HepG2 (cell line): Measurements from ENCODE around the gene CYP2A6. TPM values are rescaled to one million over a fixed set of nuclear protein-coding genes. Genes with fewer than 3 reads are reported as not detected.

ENCODE experiments used
- BORCS8-MEF2B ChIP-seq: sonication (generic); formaldehyde crosslinking; IDR thresholded peaks from 2 replicates; pipeline ENCODE4 v1.8.0; 2022; ENCODE audit warnings: mild to moderate bottlenecking, missing genetic modification reagents
- FOXO1 ChIP-seq: sonication (generic); formaldehyde crosslinking; IDR thresholded peaks from 2 replicates; pipeline ENCODE4 v1.4.0; 2020; ENCODE audit warnings: missing genetic modification reagents
- GPN1 ChIP-seq: sonication (generic); formaldehyde crosslinking; IDR thresholded peaks from 2 replicates; pipeline ENCODE4 v1.5.1; 2020; ENCODE audit warnings: missing genetic modification reagents, borderline replicate concordance
- KLF9 ChIP-seq: IDR thresholded peaks from 2 replicates; pipeline ENCODE4 v1.6.1; 2016; ENCODE audit warnings: low read depth
- NR1H2 ChIP-seq: sonication (generic); formaldehyde crosslinking; IDR thresholded peaks from 2 replicates; pipeline ENCODE4 v1.8.1; 2022; ENCODE audit warnings: low read depth, missing genetic modification reagents, borderline replicate concordance
- SP2 ChIP-seq: sonication (generic); formaldehyde crosslinking; IDR thresholded peaks from 2 replicates; pipeline ENCODE4 v1.5.1; 2020; ENCODE audit warnings: mild to moderate bottlenecking, missing genetic modification reagents
- ZBTB8A ChIP-seq: sonication (generic); formaldehyde crosslinking; IDR thresholded peaks from 2 replicates; pipeline ENCODE4 v1.4.0; 2020; ENCODE audit warnings: mild to moderate bottlenecking, low read depth, missing genetic modification reagents, borderline replicate concordance
- ZNF234 ChIP-seq: sonication (generic); formaldehyde crosslinking; conservative IDR thresholded peaks from 2 replicates; pipeline ENCODE4 v1.5.1; 2020; ENCODE audit warnings: mild to moderate bottlenecking, missing genetic modification reagents
- ZNF367 ChIP-seq: sonication (generic); formaldehyde crosslinking; IDR thresholded peaks from 2 replicates; pipeline ENCODE4 v1.4.0; 2020; ENCODE audit warnings: missing genetic modification reagents, borderline replicate concordance
- ZNF430 ChIP-seq: sonication (generic); formaldehyde crosslinking; IDR thresholded peaks from 2 replicates; pipeline ENCODE4 v1.9.0; 2021; ENCODE audit warnings: mild to moderate bottlenecking, missing genetic modification reagents
- ZNF501 ChIP-seq: sonication (generic); formaldehyde crosslinking; IDR thresholded peaks from 2 replicates; pipeline ENCODE4 v1.5.1; 2020; ENCODE audit warnings: mild to moderate bottlenecking, moderate library complexity, missing genetic modification reagents
- ZNF678 ChIP-seq: sonication (generic); formaldehyde crosslinking; IDR thresholded peaks from 2 replicates; pipeline ENCODE4 v1.4.0; 2020; ENCODE audit warnings: mild to moderate bottlenecking, missing genetic modification reagents
- ZNF747 ChIP-seq: sonication (generic); formaldehyde crosslinking; IDR thresholded peaks from 2 replicates; pipeline ENCODE4 v1.8.1; 2023; ENCODE audit warnings: missing genetic modification reagents, mild to moderate bottlenecking, borderline replicate concordance
- ZNF790 ChIP-seq: sonication (generic); formaldehyde crosslinking; IDR thresholded peaks from 2 replicates; pipeline ENCODE4 v1.8.0; 2022; ENCODE audit warnings: missing genetic modification reagents, mild to moderate bottlenecking, borderline replicate concordance
- polyA plus RNA-seq, 8 experiments: library from polyadenylated mRNA; depleted of rRNA in 3 of 8; stranded (reverse) in 7 of 8; unstranded in 1 of 8; fragments of >200 nt; fragmentation: Illumina TruSeq in 4 of 8; extraction: Trizol in 4 of 8; gene quantifications; 2 replicates each; pipeline versions ENCODE4 v1.2.1 to v1.2.3, GENCODE V29; 2011 to 2016; ENCODE audit warnings: low read depth in 4 of 8, missing spikeins in 1 of 8, mixed read lengths in 1 of 8; ENCODE audit not compliant: insufficient read depth in 1 of 8
- total RNA-seq, 5 experiments: library from RNA; depleted of rRNA; stranded (reverse); fragments of >200 nt; fragmentation: Illumina TruSeq; extraction: Trizol; gene quantifications; 2 replicates each; pipeline ENCODE4 v1.2.3, GENCODE V29; 2016; ENCODE audit warnings: low read depth in 1 of 5
- TF ChIP-seq, protein P1 (sequence below): sonication (generic); formaldehyde crosslinking; IDR thresholded peaks from 2 replicates; pipeline ENCODE4 v1.8.1; 2022; ENCODE audit warnings: low read depth, mild to moderate bottlenecking, missing genetic modification reagents
- TF ChIP-seq, protein P2 (sequence below): sonication (generic); formaldehyde crosslinking; IDR thresholded peaks from 2 replicates; pipeline ENCODE4 v1.8.1; 2023; ENCODE audit warnings: mild to moderate bottlenecking, missing genetic modification reagents
- TF ChIP-seq, protein P3 (sequence below): sonication (generic); formaldehyde crosslinking; IDR thresholded peaks from 2 replicates; pipeline ENCODE4 v1.4.0; 2020; ENCODE audit warnings: mild to moderate bottlenecking, missing genetic modification reagents
- TF ChIP-seq, protein P4 (sequence below): sonication (generic); formaldehyde crosslinking; IDR thresholded peaks from 2 replicates; pipeline ENCODE4 v1.4.0; 2020; ENCODE audit warnings: missing genetic modification reagents, borderline replicate concordance
- TF ChIP-seq, protein P5 (sequence below), 2 experiments: fragments of 450-650 bp in 1 of 2; sonication (generic) in 1 of 2; formaldehyde crosslinking; IDR thresholded peaks; 2 replicates each; pipeline versions ENCODE4 v1.5.0 to v1.8.0; 2020 to 2022; ENCODE audit warnings: mild to moderate bottlenecking in 1 of 2, missing genetic modification reagents in 1 of 2

CYP2A6 gene
- total and polyA plus RNA-seq, 2 of the 13 experiments (the other 11 are each of a cell fraction or from before 2014, with no cell fraction given), result not detected

DNA sequence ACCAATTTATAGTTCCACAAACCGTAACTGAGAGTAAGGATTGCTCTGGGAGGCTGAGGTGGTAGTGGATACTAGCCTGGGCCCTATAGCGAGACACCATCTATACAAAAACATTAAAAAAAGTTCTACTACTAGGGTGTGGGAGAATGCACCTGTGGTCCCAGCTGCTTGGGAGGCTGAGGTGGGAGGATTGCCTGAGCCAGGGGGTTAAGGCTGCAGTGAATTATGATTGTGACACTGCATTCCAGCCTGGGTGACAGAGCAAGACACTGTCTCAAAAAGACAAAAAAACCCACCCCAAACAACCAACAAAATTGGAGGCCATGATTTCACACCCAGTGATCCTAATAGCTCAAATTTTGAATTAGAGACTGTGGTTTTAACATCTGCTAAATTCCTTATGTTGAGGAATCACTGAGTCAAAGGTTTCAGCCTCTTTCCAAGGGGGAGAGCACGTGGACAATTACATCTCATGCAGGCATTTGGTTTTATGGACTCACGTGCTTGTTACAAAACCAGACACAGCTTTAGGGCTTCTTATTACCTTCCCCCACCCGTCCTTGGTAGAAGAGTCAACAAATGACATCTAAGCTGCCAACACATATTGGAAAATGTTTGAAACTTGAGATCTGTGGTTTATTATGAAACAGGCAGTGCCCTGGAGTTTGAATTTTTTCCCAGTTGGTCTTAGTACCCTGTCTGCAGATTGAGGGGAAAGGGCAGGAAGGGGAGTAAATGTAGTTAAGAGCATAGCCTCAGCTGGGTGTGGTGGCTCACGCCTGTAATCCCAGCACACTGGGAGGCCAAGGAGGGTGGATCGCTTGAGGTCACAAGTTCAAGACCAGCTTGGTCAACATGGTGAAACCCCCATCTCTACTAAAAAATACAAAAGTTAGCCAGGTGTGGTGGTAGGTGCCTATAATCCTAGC is 18.5 kb downstream of the CYP2A6 start (continued):
- TF ChIP-seq, protein P1, sequence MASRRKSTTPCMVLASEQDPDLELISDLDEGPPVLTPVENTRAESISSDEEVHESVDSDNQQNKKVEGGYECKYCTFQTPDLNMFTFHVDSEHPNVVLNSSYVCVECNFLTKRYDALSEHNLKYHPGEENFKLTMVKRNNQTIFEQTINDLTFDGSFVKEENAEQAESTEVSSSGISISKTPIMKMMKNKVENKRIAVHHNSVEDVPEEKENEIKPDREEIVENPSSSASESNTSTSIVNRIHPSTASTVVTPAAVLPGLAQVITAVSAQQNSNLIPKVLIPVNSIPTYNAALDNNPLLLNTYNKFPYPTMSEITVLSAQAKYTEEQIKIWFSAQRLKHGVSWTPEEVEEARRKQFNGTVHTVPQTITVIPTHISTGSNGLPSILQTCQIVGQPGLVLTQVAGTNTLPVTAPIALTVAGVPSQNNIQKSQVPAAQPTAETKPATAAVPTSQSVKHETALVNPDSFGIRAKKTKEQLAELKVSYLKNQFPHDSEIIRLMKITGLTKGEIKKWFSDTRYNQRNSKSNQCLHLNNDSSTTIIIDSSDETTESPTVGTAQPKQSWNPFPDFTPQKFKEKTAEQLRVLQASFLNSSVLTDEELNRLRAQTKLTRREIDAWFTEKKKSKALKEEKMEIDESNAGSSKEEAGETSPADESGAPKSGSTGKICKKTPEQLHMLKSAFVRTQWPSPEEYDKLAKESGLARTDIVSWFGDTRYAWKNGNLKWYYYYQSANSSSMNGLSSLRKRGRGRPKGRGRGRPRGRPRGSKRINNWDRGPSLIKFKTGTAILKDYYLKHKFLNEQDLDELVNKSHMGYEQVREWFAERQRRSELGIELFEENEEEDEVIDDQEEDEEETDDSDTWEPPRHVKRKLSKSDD (CRISPR knock-in tag), result no peak
- TF ChIP-seq ZNF430 (CRISPR knock-in tag) (no peak), ZNF501 (CRISPR knock-in tag) (no peak), ZNF678 (CRISPR knock-in tag) (no peak), NR1H2 (CRISPR knock-in tag) (no peak), ZNF367 (CRISPR knock-in tag) (no peak), BORCS8-MEF2B (CRISPR knock-in tag) (no peak), SP2 (CRISPR knock-in tag) (no peak), FOXO1 (CRISPR knock-in tag) (peak; percentile 42; the same call in 1 of the 2 replicates), ZNF747 (CRISPR knock-in tag) (no peak), ZBTB8A (CRISPR knock-in tag) (no peak), ZNF234 (CRISPR knock-in tag) (no peak), ZNF790 (CRISPR knock-in tag) (no peak), GPN1 (CRISPR knock-in tag) (no peak), KLF9 (CRISPR knock-in tag) (no peak)
- TF ChIP-seq, protein P2, sequence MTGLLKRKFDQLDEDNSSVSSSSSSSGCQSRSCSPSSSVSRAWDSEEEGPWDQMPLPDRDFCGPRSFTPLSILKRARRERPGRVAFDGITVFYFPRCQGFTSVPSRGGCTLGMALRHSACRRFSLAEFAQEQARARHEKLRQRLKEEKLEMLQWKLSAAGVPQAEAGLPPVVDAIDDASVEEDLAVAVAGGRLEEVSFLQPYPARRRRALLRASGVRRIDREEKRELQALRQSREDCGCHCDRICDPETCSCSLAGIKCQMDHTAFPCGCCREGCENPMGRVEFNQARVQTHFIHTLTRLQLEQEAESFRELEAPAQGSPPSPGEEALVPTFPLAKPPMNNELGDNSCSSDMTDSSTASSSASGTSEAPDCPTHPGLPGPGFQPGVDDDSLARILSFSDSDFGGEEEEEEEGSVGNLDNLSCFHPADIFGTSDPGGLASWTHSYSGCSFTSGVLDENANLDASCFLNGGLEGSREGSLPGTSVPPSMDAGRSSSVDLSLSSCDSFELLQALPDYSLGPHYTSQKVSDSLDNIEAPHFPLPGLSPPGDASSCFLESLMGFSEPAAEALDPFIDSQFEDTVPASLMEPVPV (CRISPR knock-in tag), result no peak
- TF ChIP-seq, protein P3, sequence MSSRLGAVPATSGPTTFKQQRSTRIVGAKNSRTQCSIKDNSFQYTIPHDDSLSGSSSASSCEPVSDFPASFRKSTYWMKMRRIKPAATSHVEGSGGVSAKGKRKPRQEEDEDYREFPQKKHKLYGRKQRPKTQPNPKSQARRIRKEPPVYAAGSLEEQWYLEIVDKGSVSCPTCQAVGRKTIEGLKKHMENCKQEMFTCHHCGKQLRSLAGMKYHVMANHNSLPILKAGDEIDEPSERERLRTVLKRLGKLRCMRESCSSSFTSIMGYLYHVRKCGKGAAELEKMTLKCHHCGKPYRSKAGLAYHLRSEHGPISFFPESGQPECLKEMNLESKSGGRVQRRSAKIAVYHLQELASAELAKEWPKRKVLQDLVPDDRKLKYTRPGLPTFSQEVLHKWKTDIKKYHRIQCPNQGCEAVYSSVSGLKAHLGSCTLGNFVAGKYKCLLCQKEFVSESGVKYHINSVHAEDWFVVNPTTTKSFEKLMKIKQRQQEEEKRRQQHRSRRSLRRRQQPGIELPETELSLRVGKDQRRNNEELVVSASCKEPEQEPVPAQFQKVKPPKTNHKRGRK, result no peak
- TF ChIP-seq, protein P4, sequence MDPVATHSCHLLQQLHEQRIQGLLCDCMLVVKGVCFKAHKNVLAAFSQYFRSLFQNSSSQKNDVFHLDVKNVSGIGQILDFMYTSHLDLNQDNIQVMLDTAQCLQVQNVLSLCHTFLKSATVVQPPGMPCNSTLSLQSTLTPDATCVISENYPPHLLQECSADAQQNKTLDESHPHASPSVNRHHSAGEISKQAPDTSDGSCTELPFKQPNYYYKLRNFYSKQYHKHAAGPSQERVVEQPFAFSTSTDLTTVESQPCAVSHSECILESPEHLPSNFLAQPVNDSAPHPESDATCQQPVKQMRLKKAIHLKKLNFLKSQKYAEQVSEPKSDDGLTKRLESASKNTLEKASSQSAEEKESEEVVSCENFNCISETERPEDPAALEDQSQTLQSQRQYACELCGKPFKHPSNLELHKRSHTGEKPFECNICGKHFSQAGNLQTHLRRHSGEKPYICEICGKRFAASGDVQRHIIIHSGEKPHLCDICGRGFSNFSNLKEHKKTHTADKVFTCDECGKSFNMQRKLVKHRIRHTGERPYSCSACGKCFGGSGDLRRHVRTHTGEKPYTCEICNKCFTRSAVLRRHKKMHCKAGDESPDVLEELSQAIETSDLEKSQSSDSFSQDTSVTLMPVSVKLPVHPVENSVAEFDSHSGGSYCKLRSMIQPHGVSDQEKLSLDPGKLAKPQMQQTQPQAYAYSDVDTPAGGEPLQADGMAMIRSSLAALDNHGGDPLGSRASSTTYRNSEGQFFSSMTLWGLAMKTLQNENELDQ (CRISPR knock-in tag), result no peak
- TF ChIP-seq, protein P5, sequence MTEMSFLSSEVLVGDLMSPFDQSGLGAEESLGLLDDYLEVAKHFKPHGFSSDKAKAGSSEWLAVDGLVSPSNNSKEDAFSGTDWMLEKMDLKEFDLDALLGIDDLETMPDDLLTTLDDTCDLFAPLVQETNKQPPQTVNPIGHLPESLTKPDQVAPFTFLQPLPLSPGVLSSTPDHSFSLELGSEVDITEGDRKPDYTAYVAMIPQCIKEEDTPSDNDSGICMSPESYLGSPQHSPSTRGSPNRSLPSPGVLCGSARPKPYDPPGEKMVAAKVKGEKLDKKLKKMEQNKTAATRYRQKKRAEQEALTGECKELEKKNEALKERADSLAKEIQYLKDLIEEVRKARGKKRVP (CRISPR knock-in tag; IDR thresholded peaks at IDR 0.05), result peak in 1 of 2 experiments; percentile 88; a peak in 2 of 4 replicates
